ENCODE data around the gene COPA.

DNA sequence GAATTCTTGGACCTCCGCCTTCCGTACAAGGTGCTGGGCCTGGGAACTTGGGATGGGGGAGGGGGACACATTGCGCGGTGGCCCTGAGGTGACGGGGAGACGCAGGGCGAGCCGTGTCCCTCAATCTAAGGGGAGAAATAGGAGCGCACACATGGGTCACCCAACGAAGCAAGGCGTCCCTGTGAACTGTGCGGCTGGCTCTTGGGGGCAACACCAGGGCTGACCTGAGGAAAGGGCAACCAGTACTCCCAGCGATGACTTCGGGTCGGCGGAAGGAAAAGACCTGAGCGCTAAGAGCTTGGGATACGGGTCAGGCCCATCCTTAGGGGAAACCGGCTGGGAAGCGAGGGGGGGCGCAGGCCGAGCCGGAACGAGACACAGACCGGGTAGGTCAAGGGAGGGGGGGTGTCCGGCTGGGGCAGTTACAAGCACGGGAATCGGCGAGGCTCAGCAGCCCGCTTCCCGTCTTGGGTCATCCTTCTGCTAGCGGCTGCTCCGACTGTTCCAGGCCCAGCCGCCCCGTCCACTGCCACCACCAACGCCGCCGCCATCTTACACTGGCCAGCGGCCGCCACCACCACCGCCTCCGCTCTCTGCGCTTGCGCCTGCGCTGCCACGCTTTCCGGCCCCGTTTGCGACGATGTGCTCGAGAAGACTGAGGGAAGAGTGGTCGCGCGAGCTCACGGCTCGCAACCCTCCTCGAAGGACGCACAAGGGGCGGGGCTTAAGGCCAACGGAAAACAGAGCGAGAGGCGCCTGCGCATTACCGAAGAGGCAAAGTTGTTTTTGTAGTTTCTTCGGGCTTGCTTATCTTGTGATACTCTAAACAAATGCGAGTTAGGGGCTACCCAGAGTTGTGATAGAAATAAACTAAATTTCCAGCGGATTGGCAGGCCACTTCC, 80.9 kb downstream of the COPA start, which contains the start of gene DCAF8:
- no peak for TF ChIP-seq EZH2 (optimal IDR thresholded peaks at IDR 0.05; ENCODE audit: low read depth, low read length)
- TF ChIP-seq, protein P1, sequence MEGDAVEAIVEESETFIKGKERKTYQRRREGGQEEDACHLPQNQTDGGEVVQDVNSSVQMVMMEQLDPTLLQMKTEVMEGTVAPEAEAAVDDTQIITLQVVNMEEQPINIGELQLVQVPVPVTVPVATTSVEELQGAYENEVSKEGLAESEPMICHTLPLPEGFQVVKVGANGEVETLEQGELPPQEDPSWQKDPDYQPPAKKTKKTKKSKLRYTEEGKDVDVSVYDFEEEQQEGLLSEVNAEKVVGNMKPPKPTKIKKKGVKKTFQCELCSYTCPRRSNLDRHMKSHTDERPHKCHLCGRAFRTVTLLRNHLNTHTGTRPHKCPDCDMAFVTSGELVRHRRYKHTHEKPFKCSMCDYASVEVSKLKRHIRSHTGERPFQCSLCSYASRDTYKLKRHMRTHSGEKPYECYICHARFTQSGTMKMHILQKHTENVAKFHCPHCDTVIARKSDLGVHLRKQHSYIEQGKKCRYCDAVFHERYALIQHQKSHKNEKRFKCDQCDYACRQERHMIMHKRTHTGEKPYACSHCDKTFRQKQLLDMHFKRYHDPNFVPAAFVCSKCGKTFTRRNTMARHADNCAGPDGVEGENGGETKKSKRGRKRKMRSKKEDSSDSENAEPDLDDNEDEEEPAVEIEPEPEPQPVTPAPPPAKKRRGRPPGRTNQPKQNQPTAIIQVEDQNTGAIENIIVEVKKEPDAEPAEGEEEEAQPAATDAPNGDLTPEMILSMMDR (IDR thresholded peaks at IDR 0.05; ENCODE audit: low read length) = no peak

All from MM.1S (cell line).